ENCODE results near the gene ITGBL1.

- no peak for TF ChIP-seq ARNT (IDR thresholded peaks at IDR 0.05)
- TF ChIP-seq HDGF (IDR thresholded peaks at IDR 0.05; ENCODE audit: borderline replicate concordance): no peak
- no peak for TF ChIP-seq ZNF384 (IDR thresholded peaks at IDR 0.05)
- no peak for TF ChIP-seq BHLHE40 (IDR thresholded peaks at IDR 0.05; ENCODE audit: borderline replicate concordance)
Observed at GRCh38 chr13:101703081-101703480, 250.6 kb downstream of the ITGBL1 start.
